Immature natural killer cell (primary cell): ENCODE results near the gene BANF2. TPM values are rescaled to one million over a fixed set of nuclear protein-coding genes. Genes with fewer than 3 reads are reported as not detected.

Experiments
- DNase-seq, 3 donors: peaks; one replicate each; pipeline ENCODE4 v3.0.0; 2022; ENCODE audit warnings: mixed read lengths in 1 of 3
- H3K27ac Mint-ChIP-seq, 6 donors: one replicate each; pipeline ENCODE4 v1.8.0; 2020; ENCODE audit warnings: mixed read lengths in 6 of 6, mild to moderate bottlenecking in 5 of 6, inconsistent platforms in 4 of 6, moderate library complexity in 3 of 6
- H3K27me3 Mint-ChIP-seq, 3 donors: one replicate each; pipeline ENCODE4 v1.8.0; 2020 to 2021; ENCODE audit warnings: low read depth in 3 of 3, mild to moderate bottlenecking in 3 of 3, mixed read lengths in 3 of 3, moderate library complexity in 3 of 3, inconsistent platforms in 1 of 3
- H3K36me3 Mint-ChIP-seq, 3 donors: one replicate each; pipeline ENCODE4 v1.8.0; 2020; ENCODE audit warnings: mixed read lengths in 3 of 3, inconsistent platforms in 2 of 3, mild to moderate bottlenecking in 2 of 3
- H3K4me1 Mint-ChIP-seq, 2 donors: one replicate each; pipeline ENCODE4 v1.8.0; 2020; ENCODE audit warnings: inconsistent platforms in 2 of 2, mild to moderate bottlenecking in 2 of 2, mixed read lengths in 2 of 2, moderate library complexity in 1 of 2
- H3K4me3 Mint-ChIP-seq, 5 donors: one replicate each; pipeline ENCODE4 v1.8.0; 2020; ENCODE audit warnings: mild to moderate bottlenecking in 5 of 5, mixed read lengths in 5 of 5, inconsistent platforms in 3 of 5, moderate library complexity in 3 of 5
- H3K9me3 Mint-ChIP-seq, 6 donors: one replicate each; pipeline ENCODE4 v1.8.0; 2020; ENCODE audit warnings: mild to moderate bottlenecking in 6 of 6, mixed read lengths in 6 of 6, inconsistent platforms in 4 of 6, moderate library complexity in 3 of 6
- polyA plus RNA-seq, 3 donors: library from polyadenylated mRNA; unstranded; fragments of 300-500 nt; fragmentation: Illumina TruSeq; gene quantifications; one replicate each; pipeline ENCODE4 v1.2.3, GENCODE V29; 2021

BANF2 gene
- polyA plus RNA-seq, 3 donors from 2014 or later = not detected

- Mint-ChIP-seq H3K36me3 (no peaks in the 10 kb centered on the region), H3K27ac (no peak overlapping the region), H3K4me1 (peaks cover 27 to 84% of the 10 kb centered on the region in 2 donors), H3K9me3 (no peaks in the 10 kb centered on the region), H3K27me3 (peaks cover 0 to 3% (median 0%) of the 10 kb centered on the region in 3 donors), H3K4me3 (no peak overlapping the region)
- no peak for DNase-seq
These were observed 30.3 kb upstream of the BANF2 start for GRCh38 chr20:17669306-17669931.

GRCh38 chr20:17671011-17671410, 28.8 kb upstream of the BANF2 start:
- peaks cover 20 to 84% of the 10 kb centered on the region in 2 donors for H3K4me1 Mint-ChIP-seq
- DNase-seq = no peak
- peaks cover 0 to 3% (median 2%) of the 10 kb centered on the region in 3 donors for H3K27me3 Mint-ChIP-seq
- no peaks in the 10 kb centered on the region for H3K9me3 Mint-ChIP-seq
- peaks cover 0 to 4% (median 4%) of the 10 kb centered on the region in 3 donors for H3K36me3 Mint-ChIP-seq
- H3K27ac Mint-ChIP-seq = peak overlapping the region in 1 of 6 donors; percentile 12
- H3K4me3 Mint-ChIP-seq = no peak overlapping the region

- no peaks in the 10 kb centered on the region for H3K9me3 Mint-ChIP-seq
- peak overlapping the region in 1 of 6 donors; percentile 12 for H3K27ac Mint-ChIP-seq
- peaks cover 0 to 6% (median 6%) of the 10 kb centered on the region in 3 donors for H3K36me3 Mint-ChIP-seq
- DNase-seq = no peak
- peaks cover 19 to 84% of the 10 kb centered on the region in 2 donors for H3K4me1 Mint-ChIP-seq
- no peak overlapping the region for H3K4me3 Mint-ChIP-seq
- peaks cover 0 to 3% (median 3%) of the 10 kb centered on the region in 3 donors for H3K27me3 Mint-ChIP-seq
These were observed 28.2 kb upstream of the BANF2 start for GRCh38 chr20:17671565-17671964.

- no peak for DNase-seq
- no peaks in the 10 kb centered on the region for H3K9me3 Mint-ChIP-seq
These were observed 26.7 kb upstream of the BANF2 start for GRCh38 chr20:17673084-17673483.

GRCh38 chr20:17674722-17675518, 24.8 kb upstream of the BANF2 start:
- Mint-ChIP-seq H3K27me3 (peaks cover 7 to 12% (median 7%) of the 10 kb centered on the region in 3 donors), H3K4me1 (peaks cover 31 to 81% of the 10 kb centered on the region in 2 donors), H3K9me3 (no peaks in the 10 kb centered on the region), H3K27ac (peak overlapping the region in 3 of 6 donors; percentile 7 to 38 (median 34)), H3K4me3 (peak overlapping the region in 1 of 5 donors; percentile 40), H3K36me3 (peaks cover 0 to 9% (median 6%) of the 10 kb centered on the region in 3 donors)
- DNase-seq = no peak

More at GRCh38 chr20:17673084-17673483, 26.7 kb upstream of the BANF2 start:
- no peak overlapping the region for H3K4me3 Mint-ChIP-seq
- peaks cover 3% of the 10 kb centered on the region in 3 donors for H3K27me3 Mint-ChIP-seq
- H3K4me1 Mint-ChIP-seq = peaks cover 18 to 77% of the 10 kb centered on the region in 2 donors
- no peak overlapping the region for H3K27ac Mint-ChIP-seq
- H3K36me3 Mint-ChIP-seq = peaks cover 0 to 6% (median 6%) of the 10 kb centered on the region in 3 donors

- Mint-ChIP-seq H3K27me3 (peaks cover 13 to 20% (median 14%) of the 10 kb centered on the region in 3 donors), H3K27ac (peak overlapping the region in 2 of 6 donors; percentile 30 to 63), H3K9me3 (no peaks in the 10 kb centered on the region), H3K4me1 (peaks cover 36 to 84% of the 10 kb centered on the region in 2 donors), H3K36me3 (peaks cover 0 to 9% (median 6%) of the 10 kb centered on the region in 3 donors), H3K4me3 (no peak overlapping the region)
- no peak for DNase-seq
These were observed 24.0 kb upstream of the BANF2 start for GRCh38 chr20:17675519-17676377.

GRCh38 chr20:17676378-17676759, 23.4 kb upstream of the BANF2 start:
- Mint-ChIP-seq H3K27me3 (peaks cover 12 to 21% (median 15%) of the 10 kb centered on the region in 3 donors), H3K27ac (no peak overlapping the region)

GRCh38 chr20:17676942-17677341, 22.8 kb upstream of the BANF2 start:
- peaks cover 0 to 9% (median 6%) of the 10 kb centered on the region in 3 donors for H3K36me3 Mint-ChIP-seq
- peaks cover 36 to 74% of the 10 kb centered on the region in 2 donors for H3K4me1 Mint-ChIP-seq
- H3K4me3 Mint-ChIP-seq = no peak overlapping the region
- peaks cover 12 to 21% (median 15%) of the 10 kb centered on the region in 3 donors for H3K27me3 Mint-ChIP-seq
- DNase-seq = no peak
- H3K27ac Mint-ChIP-seq = peak overlapping the region in 1 of 6 donors; percentile 21
- H3K9me3 Mint-ChIP-seq = no peaks in the 10 kb centered on the region

More at GRCh38 chr20:17676378-17676759, 23.4 kb upstream of the BANF2 start:
- DNase-seq = no peak
- Mint-ChIP-seq H3K4me1 (peaks cover 36 to 78% of the 10 kb centered on the region in 2 donors), H3K36me3 (peaks cover 0 to 9% (median 6%) of the 10 kb centered on the region in 3 donors), H3K4me3 (no peak overlapping the region), H3K9me3 (no peaks in the 10 kb centered on the region)

GRCh38 chr20:17678295-17678694, 21.5 kb upstream of the BANF2 start:
- no peak for DNase-seq
- peaks cover 0 to 9% (median 6%) of the 10 kb centered on the region in 3 donors for H3K36me3 Mint-ChIP-seq
- H3K9me3 Mint-ChIP-seq = no peaks in the 10 kb centered on the region
- H3K27me3 Mint-ChIP-seq = peaks cover 18 to 21% (median 19%) of the 10 kb centered on the region in 3 donors
- H3K27ac Mint-ChIP-seq = peak overlapping the region; percentile 53 to 95 (median 69)
- H3K4me3 Mint-ChIP-seq = no peak overlapping the region
- peaks cover 37 to 73% of the 10 kb centered on the region in 2 donors for H3K4me1 Mint-ChIP-seq

- H3K27ac Mint-ChIP-seq = peak overlapping the region; percentile 35 to 95 (median 92)
- H3K9me3 Mint-ChIP-seq = no peaks in the 10 kb centered on the region
- peaks cover 37 to 72% of the 10 kb centered on the region in 2 donors for H3K4me1 Mint-ChIP-seq
- peaks cover 0 to 9% (median 6%) of the 10 kb centered on the region in 3 donors for H3K36me3 Mint-ChIP-seq
- H3K4me3 Mint-ChIP-seq = no peak overlapping the region
- peaks cover 18 to 21% (median 19%) of the 10 kb centered on the region in 3 donors for H3K27me3 Mint-ChIP-seq
- DNase-seq = no peak
These were observed 20.9 kb upstream of the BANF2 start for GRCh38 chr20:17678886-17679285.

GRCh38 chr20:17679941-17680835, 19.6 kb upstream of the BANF2 start:
- H3K27me3 Mint-ChIP-seq = peaks cover 22 to 24% (median 22%) of the 10 kb centered on the region in 3 donors
- peaks cover 0 to 9% (median 3%) of the 10 kb centered on the region in 3 donors for H3K36me3 Mint-ChIP-seq
- no peaks in the 10 kb centered on the region for H3K9me3 Mint-ChIP-seq
- peak; percentile 73 to 76 (median 75) for DNase-seq
- H3K4me1 Mint-ChIP-seq = peaks cover 32 to 60% of the 10 kb centered on the region in 2 donors
- H3K4me3 Mint-ChIP-seq = peak overlapping the region; percentile 84 to 90 (median 87)
- H3K27ac Mint-ChIP-seq = peak overlapping the region; percentile 88 to 97 (median 94)
